GM13977 (cell line): ENCODE results near the gene APBB2.

Experiments
- DNase-seq: peaks from one replicate; pipeline ENCODE4 v3.0.0; 2012; ENCODE audit warnings: low spot score
- CTCF ChIP-seq: IDR thresholded peaks from 2 replicates; pipeline ENCODE4 v1.5.1; 2012; ENCODE audit warnings: mild to moderate bottlenecking, control low read depth; ENCODE audit not compliant: insufficient read depth; ENCODE audit errors: extremely low read depth, missing control alignments
- in situ Hi-C: fragments of 300-500 bp; cut with MboI; formaldehyde crosslinking; loops from one replicate; pipeline ENCODE4 v1.12.0; 2022; ENCODE audit warnings: low sequenced_read_pairs, low pct_unique_long_range_greater_than_20kb, mixed read lengths, inconsistent platforms; ENCODE audit not compliant: unreplicated experiment

APBB2 gene

GRCh38 chr4:40972722-40973121 lies 241.6 kb downstream of the APBB2 start:
- in situ Hi-C loops: loop anchor here (10.0 kb wide), 1 partner anchor 242 kb away; the partner anchor contains the start of gene APBB2
- no peak for DNase-seq
- TF ChIP-seq CTCF: no peak

GRCh38 chr4:40971338-40971737 lies 243.0 kb downstream of the APBB2 start:
- in situ Hi-C loops: loop anchor here (10.0 kb wide), 1 partner anchor 243 kb away; the partner anchor contains the start of gene APBB2
- DNase-seq: no peak
- TF ChIP-seq CTCF: no peak

- in situ Hi-C loops: no loop called here
- no peak for DNase-seq
- TF ChIP-seq CTCF: no peak
These were observed 244.8 kb downstream of the APBB2 start for GRCh38 chr4:40969501-40969900.

GRCh38 chr4:40967550-40967949 lies 246.8 kb downstream of the APBB2 start:
- no peak for DNase-seq
- in situ Hi-C loops: no loop called here
- TF ChIP-seq CTCF: no peak

GRCh38 chr4:40966091-40966490 lies 248.3 kb downstream of the APBB2 start:
- in situ Hi-C loops: no loop called here
- DNase-seq: no peak
- no peak for TF ChIP-seq CTCF

- DNase-seq: no peak
- in situ Hi-C loops: no loop called here
- TF ChIP-seq CTCF: no peak
These were observed 250.4 kb downstream of the APBB2 start for GRCh38 chr4:40963897-40964478.
